Endometrial microvascular endothelial cells (primary cell): ENCODE measurements around the gene BLOC1S5. TPM values are rescaled to one million over a fixed set of nuclear protein-coding genes. Genes with fewer than 3 reads are reported as not detected.

Experiments used
- in situ Hi-C: cut with HindIII; loops from 2 replicates; pipeline ENCODE4 v1.10.0; 2017; ENCODE audit warnings: low sequenced_read_pairs, low pct_unique_long_range_greater_than_20kb; ENCODE audit errors: inconsistent ontology term
- total RNA-seq: library from RNA; depleted of rRNA; stranded (reverse); fragments of >200 nt; gene quantifications from one replicate; pipeline ENCODE4 v1.2.3, GENCODE V29; 2015; ENCODE audit errors: inconsistent ontology term

Gene BLOC1S5, protein sequence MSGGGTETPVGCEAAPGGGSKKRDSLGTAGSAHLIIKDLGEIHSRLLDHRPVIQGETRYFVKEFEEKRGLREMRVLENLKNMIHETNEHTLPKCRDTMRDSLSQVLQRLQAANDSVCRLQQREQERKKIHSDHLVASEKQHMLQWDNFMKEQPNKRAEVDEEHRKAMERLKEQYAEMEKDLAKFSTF
- total RNA-seq, result 9.9 TPM

DNA sequence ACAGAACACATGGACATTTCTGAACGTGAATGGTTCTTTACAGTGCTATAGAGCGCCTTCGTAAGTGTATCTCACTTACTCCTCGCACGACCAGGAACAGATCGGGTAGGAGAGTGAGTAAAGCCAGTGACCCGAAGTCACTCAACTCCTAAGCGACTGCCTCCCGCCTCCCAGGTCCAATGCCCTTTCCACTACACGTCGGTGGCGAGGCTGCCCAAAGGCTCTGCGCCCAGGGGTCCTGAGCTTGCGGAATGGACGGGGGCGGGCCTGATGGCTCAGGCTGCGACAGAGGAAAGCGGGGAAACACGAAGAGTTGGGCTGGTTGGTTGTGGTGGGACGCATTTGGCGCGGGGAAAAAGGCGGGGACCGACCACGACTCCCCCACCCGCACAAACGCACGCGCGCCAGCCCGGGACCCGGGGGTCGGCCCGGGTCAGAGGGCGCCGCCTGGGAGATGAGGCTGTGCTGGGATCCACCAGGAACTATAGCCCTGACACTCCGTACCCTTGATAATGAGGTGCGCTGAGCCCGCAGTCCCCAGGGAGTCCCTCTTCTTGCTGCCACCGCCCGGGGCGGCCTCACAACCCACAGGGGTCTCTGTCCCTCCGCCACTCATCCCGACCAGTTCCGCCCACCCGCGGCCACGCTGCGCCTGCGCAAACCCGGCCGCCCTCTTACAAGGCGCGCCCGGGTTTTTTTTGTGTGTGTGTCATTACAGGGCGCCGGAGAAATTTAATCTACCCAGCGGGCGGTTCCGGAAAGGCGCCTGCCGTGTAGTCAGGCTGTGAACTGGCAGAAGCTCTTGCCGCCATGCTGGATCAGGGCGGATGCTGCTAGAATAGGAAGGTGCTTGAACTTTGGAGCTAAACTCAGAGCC, at the start of gene BLOC1S5:
BLOC1S5 (minus strand) TSS at position 629 of the 877 bp plus-strand sequence; CDS start at position 616, 13 bp downstream.
- in situ Hi-C loops, result no loop called here

DNA sequence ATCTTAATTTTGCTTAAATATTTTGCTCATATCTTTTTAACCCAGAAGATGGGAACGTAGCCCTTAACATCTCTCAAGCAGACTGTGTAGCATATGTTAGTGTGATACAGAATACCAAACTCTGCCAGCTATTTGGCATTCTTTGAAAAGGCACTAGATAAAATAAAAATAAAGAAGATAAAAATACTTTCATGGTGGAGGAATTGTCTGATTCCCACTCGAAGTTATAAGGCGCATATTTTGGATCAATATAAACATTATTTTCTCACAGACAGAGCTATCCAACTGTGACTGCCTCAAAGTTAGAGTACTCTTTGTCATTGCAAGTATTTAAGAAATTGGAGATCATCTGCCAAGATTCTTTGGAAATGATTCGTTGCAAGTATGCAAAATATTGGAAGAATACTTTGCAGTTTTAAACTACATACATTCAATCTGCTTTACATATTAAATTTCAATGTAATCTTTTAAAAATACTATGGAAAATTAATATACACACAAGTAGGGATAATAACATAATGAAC, 49.0 kb upstream of the BLOC1S5 start:
- in situ Hi-C loops, result no loop called here

DNA sequence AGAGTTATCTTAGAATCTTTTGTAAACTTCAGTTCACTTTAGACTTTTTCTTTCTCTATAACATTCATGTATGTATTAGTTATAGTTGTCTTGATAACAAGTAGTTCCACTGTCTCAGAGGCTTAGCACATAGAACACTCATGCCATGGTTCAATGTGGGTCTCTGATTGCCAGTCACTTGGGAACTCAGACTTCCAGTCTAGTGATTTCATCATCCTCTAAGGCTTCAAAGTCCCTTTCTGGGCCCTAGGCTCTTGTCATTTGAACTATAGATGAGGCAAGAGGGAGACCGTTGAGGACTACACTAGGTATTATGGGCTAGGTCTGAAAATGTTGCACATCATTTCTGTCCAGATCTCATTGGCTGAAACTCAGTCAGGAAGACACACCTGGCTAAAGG, 46.5 kb upstream of the BLOC1S5 start:
- in situ Hi-C loops, result no loop called here

DNA sequence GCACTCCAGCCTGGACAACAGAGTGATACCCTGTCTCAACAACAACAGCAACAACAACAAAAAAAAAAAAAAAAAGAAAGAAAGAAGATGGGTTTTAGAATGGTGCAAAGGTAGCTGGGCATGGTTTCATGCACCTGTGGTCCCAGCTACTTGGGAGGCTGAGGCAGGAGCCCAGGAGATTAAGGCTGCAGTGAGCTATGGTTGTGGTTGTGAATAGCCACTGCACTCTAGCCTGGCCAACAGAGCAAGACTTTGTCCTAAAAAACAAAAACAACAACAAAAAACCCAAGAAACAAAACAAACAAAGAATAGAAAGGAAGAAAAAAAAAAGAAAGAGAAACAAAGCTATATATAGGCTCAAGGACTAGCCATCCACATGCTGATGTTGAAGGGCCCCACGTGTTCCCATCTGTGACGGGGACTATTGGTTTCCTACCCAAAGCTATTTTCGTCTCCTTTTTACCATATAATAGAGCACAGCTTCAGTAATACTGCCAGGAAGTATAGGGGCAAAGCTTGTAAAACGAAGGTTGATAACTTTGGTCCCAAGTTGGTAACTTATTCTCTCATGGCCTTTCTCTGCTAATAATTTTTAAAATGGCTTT, 46.0 kb upstream of the BLOC1S5 start:
- in situ Hi-C loops, result no loop called here

DNA sequence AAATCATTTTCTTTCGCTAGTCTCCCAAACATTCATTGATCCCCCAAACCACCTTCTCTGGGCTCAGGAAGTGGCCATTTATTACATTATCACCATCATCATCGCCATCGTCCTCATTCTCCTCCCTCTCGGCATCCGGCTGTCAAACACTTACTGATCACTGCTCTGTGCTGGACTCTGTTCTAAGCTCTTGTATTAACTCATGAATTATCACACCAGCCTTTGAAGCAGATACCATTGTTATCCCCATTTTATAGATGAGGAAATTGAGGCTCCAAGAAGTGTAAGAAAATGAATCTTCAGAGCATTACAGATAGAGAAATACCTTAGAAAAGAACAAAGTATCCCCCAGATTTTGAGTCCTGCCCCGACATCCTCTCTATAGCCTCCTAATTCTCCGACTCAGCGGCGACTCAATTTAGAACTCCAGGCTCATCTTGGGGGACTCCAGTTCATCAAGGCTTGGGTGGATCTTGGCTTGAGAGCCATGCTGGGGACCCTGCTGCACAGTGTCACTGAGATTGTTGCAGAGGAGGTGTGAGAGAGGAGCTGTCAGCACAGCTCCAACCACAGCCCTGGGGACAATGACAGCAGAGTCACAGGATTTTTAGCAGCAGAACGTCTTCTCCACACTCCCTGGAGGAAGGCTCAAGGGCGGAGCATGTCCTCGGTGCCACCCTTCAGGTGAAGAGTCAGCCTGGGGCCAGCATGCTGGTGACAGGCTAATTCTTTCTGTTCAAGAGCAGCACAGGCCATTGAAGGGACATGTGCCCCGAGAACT, 44.8 kb upstream of the BLOC1S5 start:
- in situ Hi-C loops, result no loop called here

DNA sequence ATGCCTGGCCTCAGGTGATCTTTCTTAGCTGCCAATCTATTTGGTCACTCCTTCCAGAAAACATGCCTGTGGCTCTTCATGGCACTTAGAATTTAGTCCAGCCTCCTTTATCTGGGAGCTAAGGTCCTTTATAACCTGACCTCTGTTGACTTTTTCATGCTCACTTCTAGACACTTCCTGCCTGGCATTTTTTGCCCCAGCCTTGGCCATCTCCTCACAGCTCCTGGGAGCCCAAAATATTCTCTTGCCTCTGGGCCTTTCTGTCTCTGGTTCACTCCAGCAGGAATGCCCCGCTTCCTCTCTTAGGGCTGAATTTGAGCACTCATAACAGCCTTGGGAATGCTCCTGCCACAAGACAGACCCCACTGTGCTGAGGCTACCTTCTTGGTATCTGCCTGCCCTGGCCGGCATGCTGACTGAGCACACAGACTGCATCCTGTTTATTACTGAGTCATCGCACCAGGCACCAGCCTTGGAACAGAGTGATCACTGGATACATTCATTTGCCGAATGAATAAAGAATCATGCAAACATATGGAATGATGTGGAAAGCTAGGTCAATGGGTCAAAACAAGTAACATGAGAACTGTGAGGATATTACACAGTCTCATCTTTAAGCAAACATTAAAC, 44.0 kb upstream of the BLOC1S5 start:
- in situ Hi-C loops, result no loop called here

DNA sequence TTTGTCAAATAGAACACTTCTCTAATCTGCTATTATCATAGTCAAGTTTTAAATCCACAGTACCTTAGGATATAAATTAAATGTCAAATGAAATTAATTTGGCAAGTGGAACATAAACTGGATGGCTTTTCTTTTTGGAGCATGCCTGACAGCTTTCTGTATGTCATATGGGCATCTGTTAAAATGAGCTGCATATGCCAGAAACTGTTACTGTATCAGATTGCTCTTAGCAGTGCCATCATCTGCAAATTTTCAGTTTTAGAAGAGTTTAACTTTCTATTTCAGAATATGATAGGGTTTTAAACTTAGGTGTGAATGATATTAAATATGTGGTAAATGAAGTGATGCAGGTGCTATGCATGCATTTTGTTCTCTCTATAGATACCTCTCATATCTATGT, 41.6 kb upstream of the BLOC1S5 start:
- in situ Hi-C loops, result no loop called here

DNA sequence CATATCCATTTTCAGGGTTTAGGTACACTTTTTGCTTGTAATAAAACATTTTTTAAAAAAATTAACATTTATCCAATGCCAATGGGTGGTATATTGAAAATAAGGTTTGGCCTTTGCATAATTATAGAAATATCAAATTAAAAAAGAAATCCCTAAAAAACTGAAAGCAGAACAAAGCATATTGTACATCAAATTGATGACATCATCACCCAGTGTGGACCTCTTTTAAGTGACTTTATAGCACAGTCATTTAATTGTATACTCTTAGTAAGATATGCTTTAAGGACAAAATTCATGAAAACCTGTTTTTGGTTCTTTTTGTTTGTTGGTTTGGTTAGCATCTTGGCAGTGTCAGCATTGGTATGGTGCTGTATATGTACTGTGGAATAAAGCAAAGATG, 39.5 kb upstream of the BLOC1S5 start:
- in situ Hi-C loops, result no loop called here

DNA sequence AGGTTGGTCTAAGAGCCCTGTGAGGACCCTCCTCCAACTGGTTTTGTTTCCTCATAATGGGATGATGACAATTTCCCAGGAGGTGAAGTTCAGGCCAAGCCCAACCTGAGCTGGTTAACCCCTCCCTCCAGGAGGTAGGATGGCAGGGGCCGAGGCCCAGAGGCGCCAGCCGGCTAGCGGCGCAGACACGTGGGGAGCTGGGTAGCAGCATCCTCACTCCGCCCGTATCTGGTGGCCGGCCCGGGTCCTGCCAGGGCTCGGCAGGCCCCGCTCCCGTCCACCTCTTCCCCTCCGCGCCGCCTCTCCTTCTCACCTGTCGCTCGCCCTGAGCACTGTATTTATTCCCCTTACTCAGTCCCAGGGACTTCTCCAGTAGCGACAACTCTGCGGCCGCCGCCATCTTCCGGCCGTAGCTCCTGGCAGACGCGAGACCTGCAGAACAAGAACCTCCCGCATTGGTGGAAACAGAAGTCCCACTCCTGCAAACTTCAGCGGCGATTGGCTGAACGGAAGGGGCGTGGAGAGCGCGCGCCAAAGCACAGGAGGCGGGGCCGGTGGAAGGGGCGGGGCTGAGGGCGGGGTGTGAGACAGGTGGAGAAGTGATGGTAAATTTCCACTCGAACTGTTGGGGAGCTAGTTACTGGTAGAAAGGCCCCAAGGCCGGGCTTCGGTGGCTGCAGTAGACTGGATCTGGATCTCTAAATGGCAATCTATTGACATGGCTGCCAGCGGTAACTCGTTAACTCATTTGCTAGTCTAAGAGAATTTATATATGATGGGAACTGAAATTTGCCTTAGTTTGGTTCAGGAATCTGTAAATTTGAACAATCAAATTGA, 38.2 kb upstream of the BLOC1S5 start, which contains the start of gene EEF1E1:
EEF1E1 (minus strand) TSS at position 427 of the 837 bp plus-strand sequence; CDS start at position 400, 27 bp downstream.
- in situ Hi-C loops, result no loop called here

DNA sequence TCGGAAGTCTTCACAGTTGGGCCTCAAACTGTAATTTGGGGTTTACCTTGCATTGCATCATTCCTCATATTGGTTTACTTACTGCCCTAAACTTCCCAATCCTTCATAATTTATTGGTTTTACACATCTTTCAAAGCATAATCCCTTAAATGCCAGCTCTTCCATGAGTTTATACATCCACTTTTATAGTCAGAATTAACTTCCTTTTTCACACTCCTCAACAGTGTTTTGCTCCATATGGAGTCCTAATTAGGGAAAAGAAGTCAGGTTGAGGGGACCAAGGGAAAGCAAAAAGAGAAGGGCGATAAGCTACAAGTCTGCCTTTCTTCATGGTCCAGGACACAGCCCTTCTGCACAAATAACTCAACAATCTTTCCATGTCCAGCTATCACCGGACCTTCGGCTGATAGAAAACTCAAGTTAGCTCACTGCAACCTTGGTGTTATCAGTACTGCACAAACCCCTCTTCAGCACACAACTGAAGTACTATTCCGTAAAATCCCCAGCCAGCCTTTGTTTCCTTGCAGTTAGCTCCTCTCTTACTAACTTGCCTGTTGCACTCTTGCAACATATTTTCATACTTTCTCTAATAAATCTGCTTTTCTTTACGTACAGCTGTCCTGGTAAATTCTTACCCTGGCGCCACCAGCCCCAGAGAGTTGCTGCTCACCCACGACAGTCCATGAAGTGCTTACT, 36.1 kb upstream of the BLOC1S5 start:
- in situ Hi-C loops, result no loop called here

DNA sequence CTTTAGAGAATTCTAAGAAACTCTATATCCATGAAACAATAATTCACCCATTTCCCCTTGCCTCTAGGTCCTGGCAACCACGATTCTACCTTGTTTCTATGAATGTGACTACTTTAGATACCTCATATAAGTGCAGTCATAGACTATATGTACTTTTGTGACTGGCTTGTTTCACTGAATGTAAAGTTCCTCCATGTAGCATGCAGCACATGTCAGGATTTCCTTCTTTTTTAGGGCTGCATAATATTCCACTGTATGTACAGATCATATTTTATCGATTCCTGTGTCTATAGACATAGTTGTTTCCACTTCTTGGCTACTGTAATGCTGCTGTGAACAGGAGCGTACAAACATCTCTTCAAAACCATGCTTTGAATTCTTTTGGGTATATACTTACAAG, 26.5 kb upstream of the BLOC1S5 start:
- in situ Hi-C loops, result no loop called here

DNA sequence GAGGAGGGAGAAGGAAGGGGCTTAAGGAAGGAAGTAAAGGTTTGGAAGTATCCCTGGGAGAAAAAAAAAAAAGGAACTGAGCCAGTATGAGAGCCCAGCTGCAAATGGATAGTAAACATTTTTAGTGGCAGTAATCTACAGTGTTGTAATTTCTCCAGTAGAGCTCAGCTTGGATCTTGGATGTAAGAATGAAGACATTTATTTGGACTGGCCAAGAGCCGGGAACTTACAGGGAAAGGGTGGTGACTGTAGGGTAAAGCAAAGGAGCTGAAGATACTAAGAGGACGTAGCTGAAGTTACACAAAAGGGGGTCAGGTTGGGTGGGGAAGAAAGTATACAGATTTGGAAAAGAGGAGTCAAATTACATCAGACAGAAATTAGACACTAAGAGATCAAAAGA, 24.7 kb upstream of the BLOC1S5 start:
- in situ Hi-C loops, result no loop called here

DNA sequence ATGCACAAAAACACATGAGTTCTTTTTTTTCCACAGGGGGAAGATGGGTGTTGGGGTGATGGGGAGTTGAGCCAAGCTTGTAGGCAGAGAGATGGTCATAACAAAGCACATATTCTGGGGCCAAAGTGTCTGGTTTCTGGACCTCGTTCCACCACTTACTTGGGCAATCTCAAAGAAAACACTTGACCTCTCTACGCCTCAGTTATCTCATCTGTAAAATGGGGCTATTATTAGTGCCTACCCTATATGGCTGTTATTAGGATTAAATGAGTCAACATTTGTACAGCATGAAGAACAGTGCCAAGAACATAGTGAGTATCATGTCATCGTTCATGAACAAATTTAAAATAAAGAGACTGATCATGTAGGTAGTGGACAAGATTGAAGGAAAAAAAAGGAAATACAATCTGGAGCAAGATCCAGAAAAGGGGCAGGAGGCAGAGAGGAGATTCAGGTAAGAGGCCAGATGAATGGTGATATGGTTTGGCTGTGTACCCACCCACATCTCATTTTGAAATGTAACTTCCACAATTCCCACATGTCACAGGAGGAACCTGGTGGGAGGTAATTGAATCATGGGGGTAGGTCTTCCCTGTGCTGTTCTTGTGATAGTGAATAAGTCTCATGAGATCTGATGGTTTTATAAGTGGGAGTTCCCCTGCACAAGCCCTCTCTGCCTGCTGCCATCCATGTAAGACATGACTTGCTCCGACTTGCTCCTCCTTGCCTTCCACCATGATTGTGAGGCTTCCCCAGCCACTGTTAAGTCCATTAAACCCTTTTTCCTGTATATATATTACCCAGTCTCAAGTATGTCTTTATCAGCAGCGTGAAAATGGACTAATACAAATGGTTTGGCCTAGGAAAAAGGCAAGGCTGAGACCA, 23.9 kb upstream of the BLOC1S5 start:
- in situ Hi-C loops, result no loop called here

DNA sequence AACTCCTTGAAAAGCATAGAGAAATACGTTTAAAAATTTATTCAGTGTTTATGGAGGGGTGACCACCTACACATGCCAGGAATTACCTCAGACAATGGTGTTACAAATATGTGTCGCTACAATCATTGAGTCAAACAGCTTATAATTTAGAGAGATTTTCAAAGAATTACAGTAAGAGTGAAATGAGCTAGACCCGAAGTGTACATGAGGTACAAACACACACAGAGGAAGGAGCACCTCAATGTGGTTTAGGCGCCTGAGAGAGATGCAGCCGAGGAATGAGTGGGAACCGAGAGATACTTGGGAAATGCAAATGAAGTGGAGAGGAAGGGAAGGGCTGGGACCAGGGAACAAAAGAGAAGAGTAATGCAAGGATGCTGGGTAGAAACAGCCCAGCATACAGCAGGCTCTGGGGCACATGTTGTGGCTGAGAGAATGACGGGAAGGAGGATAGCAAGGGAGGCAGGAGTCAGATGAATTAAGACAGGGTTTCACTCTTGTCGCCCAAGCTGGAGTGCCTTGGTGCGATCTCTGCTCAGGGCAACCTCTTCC, 22.6 kb upstream of the BLOC1S5 start:
- in situ Hi-C loops, result no loop called here

DNA sequence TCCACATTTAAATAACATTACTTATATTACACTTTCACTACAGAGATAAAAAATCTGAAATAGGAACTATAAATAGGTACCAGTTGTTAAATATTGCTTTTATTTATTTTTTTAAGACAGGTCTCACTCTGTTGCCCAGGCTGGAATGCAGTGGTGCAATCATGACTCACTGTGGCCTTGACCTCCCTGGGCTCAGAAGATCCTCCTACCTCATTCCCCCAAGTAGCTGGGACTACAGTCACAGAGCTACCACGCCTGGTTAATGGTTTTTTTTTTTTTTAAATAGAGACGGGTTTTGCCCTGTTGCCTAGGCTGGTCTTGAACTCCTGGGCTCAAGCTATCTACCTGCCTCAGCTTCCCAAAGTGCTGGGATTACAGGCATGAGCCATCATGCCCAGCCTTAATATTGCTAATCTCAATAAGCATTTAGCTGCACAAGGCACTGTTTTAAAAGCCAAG, 20.9 kb upstream of the BLOC1S5 start:
- in situ Hi-C loops, result no loop called here

DNA sequence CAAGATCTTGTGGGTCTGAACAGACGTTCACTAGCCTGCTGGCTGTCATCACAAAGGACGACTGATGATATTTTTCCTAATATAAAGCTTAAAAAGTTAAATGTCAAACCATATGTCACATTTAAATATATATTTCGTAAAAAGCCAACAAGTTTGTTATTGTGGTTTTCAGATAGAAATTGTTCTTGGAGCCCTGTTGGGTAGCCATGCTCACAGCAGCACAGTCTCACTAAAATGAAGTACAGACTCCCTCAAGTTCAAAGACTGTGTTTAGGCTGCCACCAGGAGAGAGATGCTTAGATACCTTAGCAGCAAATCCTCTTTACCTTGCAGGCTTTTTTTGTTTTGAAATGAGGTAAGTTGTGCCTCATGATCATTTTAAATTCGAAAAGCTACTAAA, 20.4 kb upstream of the BLOC1S5 start:
- in situ Hi-C loops, result no loop called here
